GM23338 (cell line): ENCODE results near the gene DYNC2H1.

Experiments used
- CTCF ChIP-seq, 2 experiments: fragments of 200-600 bp in 1 of 2; sonication (generic) in 1 of 2; conservative IDR thresholded peaks; 2 replicates each; pipeline versions ENCODE4 v1.5.1 to v1.6.1; 2016 to 2017; ENCODE audit warnings: antibody characterized with exemption in 2 of 2, low read depth in 2 of 2, mild to moderate bottlenecking in 2 of 2, moderate library complexity in 1 of 2
- STAT1 ChIP-seq: IDR thresholded peaks from one replicate; pipeline ENCODE4 v1.6.1; 2016; ENCODE audit warnings: antibody characterized with exemption; ENCODE audit not compliant: unreplicated experiment

GRCh38 chr11:103494491-103494890 lies 385.3 kb downstream of the DYNC2H1 start:
- TF ChIP-seq CTCF (conservative IDR thresholded peaks at IDR 0.05; ENCODE audit: low read depth in 2 of 2) (no peak), STAT1 (no peak)
